A673 (cell line): ENCODE measurements around the gene RBBP6.

Experiments used
- CTCF ChIP-seq: fragments of 300-800, 200-600 bp; sonication (generic); conservative IDR thresholded peaks from 2 replicates; pipeline ENCODE4 v1.5.1; 2017; ENCODE audit warnings: low read depth, mild to moderate bottlenecking, antibody characterized with exemption, low read length, moderate library complexity, mixed read lengths
- EZH2 ChIP-seq: fragments of 200-600 bp; sonication (generic); IDR thresholded peaks from 2 replicates; pipeline ENCODE4 v1.6.1; 2017; ENCODE audit warnings: borderline replicate concordance, low read depth, mild to moderate bottlenecking, mixed read lengths, antibody characterized with exemption, low read length; ENCODE audit not compliant: poor library complexity, severe bottlenecking

DNA sequence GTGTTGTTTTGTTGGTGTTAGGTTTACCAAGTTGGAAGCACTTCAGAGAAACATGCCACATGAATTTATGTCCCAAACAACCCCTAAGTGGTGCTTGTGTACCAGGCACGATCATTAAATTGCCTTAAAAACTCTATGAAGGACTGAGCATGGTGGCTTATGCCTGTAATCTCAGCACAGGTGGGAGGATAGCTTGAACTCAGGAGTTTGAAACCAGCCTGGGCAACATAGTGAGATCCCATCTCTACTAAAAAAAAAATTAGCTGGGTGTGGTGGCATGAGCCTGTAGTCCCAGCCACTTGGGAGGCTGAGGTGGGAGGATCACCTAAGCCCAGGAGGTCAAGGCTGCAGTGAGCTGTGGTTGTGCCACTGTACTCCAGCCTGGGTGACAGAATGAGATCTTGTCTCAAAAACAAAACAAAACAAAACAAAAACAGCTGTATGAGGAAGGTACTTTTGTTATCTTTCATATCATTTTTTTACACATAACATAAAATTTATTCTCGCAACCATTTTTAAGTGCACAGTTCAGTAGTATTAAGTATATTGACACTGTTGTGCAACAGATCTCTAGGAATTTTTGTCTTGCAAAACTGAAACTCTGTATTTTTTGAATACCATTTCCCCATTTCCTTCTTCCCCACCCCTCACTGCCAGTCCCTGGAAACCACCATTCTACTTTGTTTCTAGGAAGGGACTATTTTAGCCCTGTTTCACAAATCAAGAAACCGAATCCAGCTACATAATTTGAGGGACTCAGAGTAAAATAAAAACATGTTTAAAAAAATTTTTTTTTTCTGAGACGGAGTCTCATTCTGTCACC lies 14.3 kb upstream of the RBBP6 start:
- no peak for TF ChIP-seq CTCF
- no peak for TF ChIP-seq EZH2
